Large intestine (tissue), 3 donors: ENCODE results near the gene CACNA1D. TPM values are rescaled to one million over a fixed set of nuclear protein-coding genes. Genes with fewer than 3 reads are reported as not detected.

Source experiments
- DNase-seq, 2 donors: peaks; one replicate each; pipeline versions ENCODE4 v3.0.0 to v3.0.0-alpha.2; 2013
- H3K27ac ChIP-seq: one replicate; pipeline ENCODE4 v1.5.1; 2013; ENCODE audit warnings: low read length
- H3K27me3 ChIP-seq: 2 replicates; pipeline ENCODE4 v1.6.1; 2013; ENCODE audit warnings: low read length; ENCODE audit not compliant: control insufficient read depth, insufficient read depth
- H3K36me3 ChIP-seq: 2 replicates; pipeline ENCODE4 v1.6.1; 2013; ENCODE audit warnings: low read length; ENCODE audit not compliant: control insufficient read depth, insufficient read depth
- H3K4me1 ChIP-seq: one replicate; pipeline ENCODE4 v1.6.1; 2013; ENCODE audit warnings: low read length; ENCODE audit not compliant: control insufficient read depth, insufficient read depth
- H3K4me3 ChIP-seq: one replicate; pipeline ENCODE4 v1.5.1; 2013; ENCODE audit warnings: low read length
- H3K9me3 ChIP-seq: one replicate; pipeline ENCODE4 v1.6.1; 2013; ENCODE audit warnings: mild to moderate bottlenecking, low read depth, low read length, moderate library complexity; ENCODE audit not compliant: control insufficient read depth
- WGBS: methylation state at CpG from one replicate; pipeline ENCODE4 v1.1.5; 2013; ENCODE audit warnings: low lambda C conversion rate; ENCODE audit not compliant: insufficient coverage; 5-methylcytosine and 5-hydroxymethylcytosine counted together
- polyA plus RNA-seq: library from polyadenylated mRNA; unstranded; fragments of 120-200 nt; gene quantifications from one replicate; pipeline ENCODE4 v1.2.1, GENCODE V29; 2013

CACNA1D gene
- polyA plus RNA-seq, 1 donor: 58.2 TPM

- Histone ChIP-seq H3K4me3 (no peak overlapping the region), H3K27ac (no peak overlapping the region), H3K27me3 (no peaks in the 10 kb centered on the region), H3K9me3 (peaks cover 3% of the 10 kb centered on the region), H3K36me3 (peaks cover 80% of the 10 kb centered on the region), H3K4me1 (no peaks in the 10 kb centered on the region)
- no CpG with 5 or more reads among the region's 14 CpGs for WGBS
- no peak for DNase-seq
Observed at GRCh38 chr3:53818221-53819162, 324.1 kb downstream of the CACNA1D start.

- WGBS: no CpG with 5 or more reads among the region's 14 CpGs
Observed at GRCh38 chr3:53819163-53819868, 324.9 kb downstream of the CACNA1D start.

DNA sequence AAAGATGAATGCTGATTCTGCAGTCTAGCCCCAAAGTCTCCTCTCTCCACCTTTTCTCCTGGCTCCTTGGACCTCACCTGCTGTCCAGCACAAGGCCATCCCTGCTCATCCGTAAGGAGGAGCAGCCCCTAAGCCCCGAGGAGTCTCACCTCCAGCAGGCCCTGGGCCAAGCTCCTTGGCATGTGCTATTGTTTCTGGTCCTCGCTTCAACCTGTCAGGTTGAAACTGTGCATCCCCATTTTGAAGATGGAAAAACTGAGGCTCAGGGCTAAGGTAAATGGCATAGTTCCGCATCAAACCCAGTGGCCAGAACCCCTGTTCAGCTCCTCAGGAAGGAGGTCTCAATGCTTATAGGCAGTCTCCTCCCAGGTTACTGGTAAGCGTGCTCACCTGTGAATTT lies 325.7 kb downstream of the CACNA1D start:
- Histone ChIP-seq H3K4me3 (no peak overlapping the region), H3K27ac (no peak overlapping the region), H3K27me3 (no peaks in the 10 kb centered on the region), H3K36me3 (peaks cover 67% of the 10 kb centered on the region), H3K4me1 (peaks cover 5% of the 10 kb centered on the region), H3K9me3 (peaks cover 6% of the 10 kb centered on the region)
- no peak for DNase-seq
- no CpG with 5 or more reads among the region's 5 CpGs for WGBS

More at GRCh38 chr3:53819163-53819868, 324.9 kb downstream of the CACNA1D start:
- Histone ChIP-seq H3K4me1 (peaks cover 2% of the 10 kb centered on the region), H3K27me3 (no peaks in the 10 kb centered on the region), H3K27ac (no peak overlapping the region), H3K4me3 (no peak overlapping the region), H3K9me3 (peaks cover 6% of the 10 kb centered on the region), H3K36me3 (peaks cover 73% of the 10 kb centered on the region)
- DNase-seq: no peak

GRCh38 chr3:53820756-53821580 lies 326.6 kb downstream of the CACNA1D start:
- Histone ChIP-seq H3K36me3 (peaks cover 59% of the 10 kb centered on the region), H3K4me3 (no peak overlapping the region), H3K9me3 (peaks cover 6% of the 10 kb centered on the region), H3K27me3 (no peaks in the 10 kb centered on the region), H3K4me1 (peaks cover 5% of the 10 kb centered on the region), H3K27ac (no peak overlapping the region)
- no peak for DNase-seq
- no CpG with 5 or more reads among the region's 21 CpGs for WGBS

DNA sequence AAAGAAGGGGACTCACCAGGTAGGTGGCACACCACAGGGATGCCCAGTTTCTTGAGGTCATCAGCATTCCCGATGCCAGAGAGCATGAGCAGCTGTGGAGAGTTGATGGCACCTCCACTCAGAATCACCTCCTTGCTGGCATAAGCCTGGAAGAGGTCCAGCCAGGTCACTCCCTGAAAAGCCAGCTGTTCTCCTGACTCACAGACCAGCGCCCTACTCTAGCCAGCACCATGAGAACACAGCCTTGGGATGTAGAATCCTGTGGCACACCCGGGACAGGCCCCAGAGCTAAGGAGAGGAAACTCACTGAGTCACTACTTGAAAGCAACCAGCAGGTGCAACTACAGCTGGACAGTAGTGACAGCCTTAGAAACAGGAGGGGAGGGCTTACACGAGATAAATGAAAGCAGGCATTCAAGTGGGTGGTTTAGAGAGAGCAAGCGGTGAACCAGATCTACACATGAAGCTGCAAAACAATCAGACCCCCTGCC lies 327.3 kb downstream of the CACNA1D start:
- H3K36me3 ChIP-seq: peaks cover 52% of the 10 kb centered on the region
- no peak overlapping the region for H3K27ac ChIP-seq
- no peak overlapping the region for H3K4me3 ChIP-seq
- WGBS: no CpG with 5 or more reads among the region's 5 CpGs
- H3K4me1 ChIP-seq: peaks cover 5% of the 10 kb centered on the region
- no peaks in the 10 kb centered on the region for H3K27me3 ChIP-seq
- peaks cover 6% of the 10 kb centered on the region for H3K9me3 ChIP-seq
- no peak for DNase-seq

GRCh38 chr3:53822331-53822741 lies 327.9 kb downstream of the CACNA1D start:
- H3K4me3 ChIP-seq: no peak overlapping the region
- DNase-seq: no peak
- peaks cover 46% of the 10 kb centered on the region for H3K36me3 ChIP-seq

GRCh38 chr3:53823026-53823955 lies 328.9 kb downstream of the CACNA1D start:
- Histone ChIP-seq H3K27ac (no peak overlapping the region), H3K36me3 (peaks cover 36% of the 10 kb centered on the region), H3K4me3 (no peak overlapping the region), H3K27me3 (no peaks in the 10 kb centered on the region), H3K9me3 (peaks cover 6% of the 10 kb centered on the region), H3K4me1 (peaks cover 5% of the 10 kb centered on the region)
- DNase-seq: no peak
- WGBS: no CpG with 5 or more reads among the region's 67 CpGs

More at GRCh38 chr3:53822331-53822741, 327.9 kb downstream of the CACNA1D start:
- peaks cover 6% of the 10 kb centered on the region for H3K9me3 ChIP-seq
- H3K27ac ChIP-seq: no peak overlapping the region
- peaks cover 5% of the 10 kb centered on the region for H3K4me1 ChIP-seq
- no peaks in the 10 kb centered on the region for H3K27me3 ChIP-seq
- WGBS: no CpG with 5 or more reads among the region's 14 CpGs

GRCh38 chr3:53823956-53824657 lies 329.7 kb downstream of the CACNA1D start:
- Histone ChIP-seq H3K27ac (no peak overlapping the region), H3K4me3 (no peak overlapping the region), H3K4me1 (peaks cover 5% of the 10 kb centered on the region), H3K27me3 (no peaks in the 10 kb centered on the region), H3K9me3 (peaks cover 6% of the 10 kb centered on the region), H3K36me3 (peaks cover 28% of the 10 kb centered on the region)
- DNase-seq: peak in 1 of 2 donors; percentile 55
- no CpG with 5 or more reads among the region's 10 CpGs for WGBS

GRCh38 chr3:53824795-53825194 lies 330.4 kb downstream of the CACNA1D start:
- WGBS: no CpG with 5 or more reads among the region's 4 CpGs
- no peak for DNase-seq

More at GRCh38 chr3:53824795-53825194, 330.4 kb downstream of the CACNA1D start:
- Histone ChIP-seq H3K27me3 (no peaks in the 10 kb centered on the region), H3K36me3 (peaks cover 24% of the 10 kb centered on the region), H3K27ac (no peak overlapping the region), H3K4me1 (peaks cover 5% of the 10 kb centered on the region), H3K9me3 (peaks cover 6% of the 10 kb centered on the region), H3K4me3 (no peak overlapping the region)
